Activated naive CD8-positive, alpha-beta T cell treated with anti-CD3 and anti-CD28 coated beads for 36 hours (primary cell): ENCODE measurements around the gene TTC32. TPM values are rescaled to one million over a fixed set of nuclear protein-coding genes. Genes with fewer than 3 reads are reported as not detected.
A peak's percentile ranks its signal among the peaks of the same experiment; 100 is the strongest.

Experiments
- DNase-seq: peaks from one replicate; pipeline ENCODE4 v3.0.0; 2021
- H3K27ac Mint-ChIP-seq: one replicate; pipeline ENCODE4 v1.8.0; 2022; ENCODE audit warnings: mild to moderate bottlenecking, moderate library complexity, mixed read lengths
- H3K27me3 Mint-ChIP-seq: one replicate; pipeline ENCODE4 v1.8.0; 2022; ENCODE audit warnings: mild to moderate bottlenecking, mixed read lengths
- H3K36me3 Mint-ChIP-seq: one replicate; pipeline ENCODE4 v1.8.0; 2021; ENCODE audit warnings: mild to moderate bottlenecking, mixed read lengths
- H3K4me1 Mint-ChIP-seq: one replicate; pipeline ENCODE4 v1.8.0; 2021; ENCODE audit warnings: mixed read lengths
- H3K4me3 Mint-ChIP-seq: one replicate; pipeline ENCODE4 v1.8.0; 2022; ENCODE audit warnings: mild to moderate bottlenecking, moderate library complexity, mixed read lengths
- H3K9me3 Mint-ChIP-seq: one replicate; pipeline ENCODE4 v1.8.0; 2022; ENCODE audit warnings: mixed read lengths
- total RNA-seq, 2 experiments: library from RNA; stranded (reverse); gene quantifications; one replicate each; pipeline ENCODE4 v1.2.3, GENCODE V29; 2021

TTC32 gene
- total RNA-seq, 2 experiments from 2014 or later: 14.9 to 15.3 TPM

DNA sequence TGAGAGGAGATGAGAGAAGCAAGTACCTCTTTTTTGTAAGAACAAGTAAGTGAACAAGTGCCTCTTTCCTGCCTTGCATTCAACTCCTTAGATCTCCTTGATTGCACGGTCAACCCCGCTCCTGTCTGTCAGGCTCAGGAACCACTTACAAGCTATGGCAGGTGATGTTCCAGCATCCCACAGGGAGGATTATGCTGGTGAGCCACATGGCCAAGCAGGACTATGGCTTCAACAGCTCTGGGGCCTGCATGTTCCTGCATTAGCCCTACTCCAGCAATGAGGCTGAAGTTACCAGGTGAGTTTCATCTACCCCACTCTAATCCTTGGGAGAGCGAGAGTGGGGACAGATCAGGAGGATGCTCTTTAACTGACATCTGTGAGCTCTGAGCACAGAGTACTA, 29.5 kb downstream of the TTC32 start:
- DNase-seq: no peak
- H3K27ac Mint-ChIP-seq: no peak overlapping the region
- H3K4me1 Mint-ChIP-seq: peaks cover 19% of the 10 kb centered on the region
- H3K27me3 Mint-ChIP-seq: no peaks in the 10 kb centered on the region
- H3K36me3 Mint-ChIP-seq: peaks cover 16% of the 10 kb centered on the region
- H3K4me3 Mint-ChIP-seq: no peak overlapping the region
- no peaks in the 10 kb centered on the region for H3K9me3 Mint-ChIP-seq

DNA sequence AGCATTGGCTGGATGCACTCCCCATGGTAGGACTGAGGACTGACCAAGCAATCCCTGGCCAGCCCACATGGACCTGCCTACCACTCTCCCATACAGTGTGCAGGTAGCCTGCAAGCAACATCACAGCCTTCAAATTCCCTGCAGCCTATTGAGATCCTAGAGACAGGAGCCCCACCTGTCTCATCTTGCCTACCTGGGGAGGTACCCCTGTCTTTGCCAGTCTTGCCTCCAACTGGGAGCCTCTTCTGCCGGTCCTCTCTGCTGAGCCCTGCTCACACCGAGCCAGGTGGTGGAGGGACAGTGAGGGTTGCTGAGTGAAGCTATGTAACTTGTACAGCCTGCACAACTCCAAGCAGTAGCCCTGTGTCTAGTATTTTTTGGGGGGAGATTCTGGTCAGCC, 29.9 kb downstream of the TTC32 start:
- Mint-ChIP-seq H3K4me3 (no peak overlapping the region), H3K27me3 (no peaks in the 10 kb centered on the region), H3K9me3 (no peaks in the 10 kb centered on the region), H3K4me1 (peaks cover 19% of the 10 kb centered on the region), H3K27ac (no peak overlapping the region), H3K36me3 (peaks cover 14% of the 10 kb centered on the region)
- no peak for DNase-seq

DNA sequence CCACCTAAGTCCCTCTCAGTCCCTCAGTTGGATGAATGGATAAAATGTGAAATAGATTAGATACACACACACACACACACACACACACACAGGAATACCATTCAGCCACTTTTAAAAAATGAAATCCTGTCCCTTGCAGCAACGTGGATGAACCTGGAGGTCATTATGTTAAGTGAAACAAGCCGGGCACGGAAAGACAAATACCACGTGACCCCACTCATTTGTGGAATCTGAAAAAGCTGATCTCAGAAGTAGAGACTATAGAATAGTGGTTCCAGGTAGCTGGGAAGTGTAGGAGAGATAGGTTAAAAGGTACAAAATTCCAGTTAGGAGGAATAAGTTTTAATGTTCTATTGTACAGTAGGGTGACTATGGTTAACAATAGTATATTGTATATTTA, 31.0 kb downstream of the TTC32 start:
- no peak for DNase-seq
- H3K27me3 Mint-ChIP-seq: no peaks in the 10 kb centered on the region
- H3K27ac Mint-ChIP-seq: no peak overlapping the region
- H3K9me3 Mint-ChIP-seq: no peaks in the 10 kb centered on the region
- peaks cover 18% of the 10 kb centered on the region for H3K4me1 Mint-ChIP-seq
- peaks cover 11% of the 10 kb centered on the region for H3K36me3 Mint-ChIP-seq
- no peak overlapping the region for H3K4me3 Mint-ChIP-seq

DNA sequence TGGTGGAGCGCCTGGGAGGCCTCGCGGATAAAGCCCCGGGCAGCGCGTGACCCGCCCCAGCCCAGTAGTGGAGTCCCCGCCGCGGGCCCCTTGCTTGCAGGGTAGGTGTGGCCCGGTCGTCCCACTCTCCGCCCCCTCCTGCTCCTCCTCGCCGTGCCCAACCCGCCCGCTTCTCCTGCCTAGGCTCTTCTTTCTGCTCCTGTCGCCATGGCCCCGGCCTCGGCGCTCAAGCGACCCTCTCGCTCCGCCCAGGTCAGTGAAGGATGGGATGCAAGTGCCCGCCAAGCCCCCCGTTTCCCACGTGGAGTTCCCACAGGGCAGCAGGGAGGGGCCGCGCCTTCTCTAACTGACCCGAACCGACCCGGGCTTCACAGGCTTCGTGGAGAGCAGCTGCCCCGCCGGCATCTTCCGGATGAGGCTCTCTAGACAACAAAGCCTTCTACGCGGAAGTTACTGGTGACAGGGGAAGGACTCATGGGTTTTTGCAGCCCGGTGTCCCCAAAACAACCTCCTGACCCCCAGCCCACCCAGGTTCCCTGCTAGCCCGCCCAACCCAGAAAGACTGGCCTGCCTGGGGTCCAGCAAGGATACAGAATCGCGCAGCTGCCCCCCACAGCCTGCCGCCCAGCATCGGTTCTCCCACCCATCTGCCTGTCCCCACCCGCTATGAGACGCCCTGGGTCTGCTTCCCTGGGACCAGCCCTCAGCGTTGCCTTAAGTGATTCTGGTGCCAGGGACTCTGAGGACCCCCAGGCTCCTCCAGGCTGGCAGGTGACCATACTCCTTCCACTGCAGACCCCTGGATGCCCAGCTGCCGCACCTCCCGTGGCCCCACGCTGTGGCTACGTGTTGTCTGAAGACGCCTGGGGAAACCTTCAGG, 32.8 kb downstream of the TTC32 start:
- peak overlapping the region; percentile 86 for H3K4me3 Mint-ChIP-seq
- H3K27ac Mint-ChIP-seq: peak overlapping the region; percentile 87
- H3K36me3 Mint-ChIP-seq: peaks cover 9% of the 10 kb centered on the region
- no peaks in the 10 kb centered on the region for H3K27me3 Mint-ChIP-seq
- peak; percentile 69 for DNase-seq
- H3K9me3 Mint-ChIP-seq: no peaks in the 10 kb centered on the region
- H3K4me1 Mint-ChIP-seq: peaks cover 25% of the 10 kb centered on the region

DNA sequence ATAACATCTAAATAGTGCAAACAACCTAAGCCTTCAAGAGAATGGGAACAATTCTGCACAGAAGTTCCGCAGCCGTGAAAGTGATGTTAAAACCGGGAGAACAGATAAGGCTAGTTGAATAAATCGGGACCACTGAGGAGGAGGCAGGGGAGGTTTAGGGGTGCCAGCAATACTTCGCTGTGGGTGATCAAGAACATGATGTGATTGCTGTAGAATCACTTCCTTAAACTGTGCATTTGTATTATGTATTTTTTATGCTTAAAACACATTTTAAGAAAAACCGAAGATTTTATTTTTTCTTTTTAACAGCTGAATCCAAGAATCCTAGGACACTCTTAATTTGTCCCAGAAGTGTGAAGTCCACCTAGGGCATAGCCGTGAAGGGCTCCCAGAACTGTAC, 33.6 kb downstream of the TTC32 start:
- peak overlapping the region; percentile 86 for H3K4me3 Mint-ChIP-seq
- peak overlapping the region; percentile 56 for H3K27ac Mint-ChIP-seq
- H3K4me1 Mint-ChIP-seq: peaks cover 30% of the 10 kb centered on the region
- H3K9me3 Mint-ChIP-seq: no peaks in the 10 kb centered on the region
- H3K36me3 Mint-ChIP-seq: peaks cover 9% of the 10 kb centered on the region
- no peaks in the 10 kb centered on the region for H3K27me3 Mint-ChIP-seq
- no peak for DNase-seq

DNA sequence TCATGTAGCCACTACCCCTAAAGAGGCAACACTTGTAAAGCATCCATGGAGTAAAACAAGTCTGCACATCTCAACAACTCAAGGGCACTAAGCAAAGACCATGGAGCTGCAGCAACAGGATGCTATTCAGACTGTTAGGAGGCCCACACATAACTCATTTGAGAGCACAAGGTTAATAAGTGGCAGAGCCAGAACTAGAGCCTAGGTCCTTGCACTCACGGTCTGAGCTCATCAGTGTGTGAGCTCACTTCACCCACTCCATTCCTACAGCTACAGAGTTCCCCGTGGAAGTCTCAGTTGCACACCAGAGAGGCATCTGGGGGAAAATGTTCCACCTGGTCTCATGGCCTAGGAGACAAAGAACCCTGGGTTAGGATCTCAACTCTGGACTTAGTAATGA, 35.0 kb downstream of the TTC32 start:
- Mint-ChIP-seq H3K27me3 (no peaks in the 10 kb centered on the region), H3K27ac (no peak overlapping the region), H3K36me3 (peaks cover 5% of the 10 kb centered on the region), H3K4me1 (peaks cover 30% of the 10 kb centered on the region), H3K9me3 (no peaks in the 10 kb centered on the region), H3K4me3 (no peak overlapping the region)
- no peak for DNase-seq

DNA sequence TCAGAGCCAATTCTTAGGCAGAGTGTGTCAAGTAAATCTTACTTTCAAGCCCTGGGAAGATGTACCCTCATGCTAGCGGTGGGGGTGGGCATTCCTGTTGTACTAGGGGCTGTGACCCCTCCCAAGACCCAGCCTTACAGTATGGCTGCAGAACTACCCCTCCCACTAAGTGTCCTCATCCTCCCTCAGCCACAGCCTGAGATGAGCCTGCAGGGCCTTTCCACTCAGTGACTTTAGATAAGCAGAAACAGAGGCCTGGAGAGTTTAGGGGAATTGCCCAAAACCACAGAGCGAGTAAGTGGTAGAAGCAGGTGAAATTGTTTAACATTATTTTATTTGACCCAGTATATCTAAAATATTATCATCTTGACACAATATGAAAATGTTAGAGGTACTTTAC, 36.6 kb downstream of the TTC32 start:
- Mint-ChIP-seq H3K36me3 (peaks cover 5% of the 10 kb centered on the region), H3K9me3 (no peaks in the 10 kb centered on the region), H3K4me3 (no peak overlapping the region), H3K27me3 (no peaks in the 10 kb centered on the region), H3K27ac (no peak overlapping the region), H3K4me1 (peaks cover 29% of the 10 kb centered on the region)
- peak; percentile 7 for DNase-seq

DNA sequence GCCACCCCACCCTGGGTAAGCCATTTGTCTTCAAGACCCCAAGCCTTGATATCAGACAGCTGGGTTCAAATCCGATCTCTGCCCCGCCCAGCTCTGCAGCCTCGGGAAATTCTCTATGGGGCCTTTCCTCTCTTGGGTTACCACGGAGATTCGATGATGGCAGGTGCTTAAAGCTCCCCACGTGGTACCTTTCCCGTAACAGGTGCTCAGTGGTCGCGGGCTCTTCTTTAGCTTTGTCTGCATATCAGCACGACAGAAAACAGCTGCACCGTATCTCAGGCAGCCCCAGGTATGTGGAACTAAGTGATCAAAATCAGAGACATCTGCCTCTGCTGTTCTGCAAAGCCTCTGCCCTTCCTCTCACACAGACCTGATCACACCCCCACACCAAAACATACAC, 37.4 kb downstream of the TTC32 start:
- DNase-seq: no peak
- peaks cover 23% of the 10 kb centered on the region for H3K4me1 Mint-ChIP-seq
- peaks cover under 1% of the 10 kb centered on the region for H3K36me3 Mint-ChIP-seq
- H3K27ac Mint-ChIP-seq: no peak overlapping the region
- no peaks in the 10 kb centered on the region for H3K27me3 Mint-ChIP-seq
- H3K4me3 Mint-ChIP-seq: no peak overlapping the region
- H3K9me3 Mint-ChIP-seq: no peaks in the 10 kb centered on the region

DNA sequence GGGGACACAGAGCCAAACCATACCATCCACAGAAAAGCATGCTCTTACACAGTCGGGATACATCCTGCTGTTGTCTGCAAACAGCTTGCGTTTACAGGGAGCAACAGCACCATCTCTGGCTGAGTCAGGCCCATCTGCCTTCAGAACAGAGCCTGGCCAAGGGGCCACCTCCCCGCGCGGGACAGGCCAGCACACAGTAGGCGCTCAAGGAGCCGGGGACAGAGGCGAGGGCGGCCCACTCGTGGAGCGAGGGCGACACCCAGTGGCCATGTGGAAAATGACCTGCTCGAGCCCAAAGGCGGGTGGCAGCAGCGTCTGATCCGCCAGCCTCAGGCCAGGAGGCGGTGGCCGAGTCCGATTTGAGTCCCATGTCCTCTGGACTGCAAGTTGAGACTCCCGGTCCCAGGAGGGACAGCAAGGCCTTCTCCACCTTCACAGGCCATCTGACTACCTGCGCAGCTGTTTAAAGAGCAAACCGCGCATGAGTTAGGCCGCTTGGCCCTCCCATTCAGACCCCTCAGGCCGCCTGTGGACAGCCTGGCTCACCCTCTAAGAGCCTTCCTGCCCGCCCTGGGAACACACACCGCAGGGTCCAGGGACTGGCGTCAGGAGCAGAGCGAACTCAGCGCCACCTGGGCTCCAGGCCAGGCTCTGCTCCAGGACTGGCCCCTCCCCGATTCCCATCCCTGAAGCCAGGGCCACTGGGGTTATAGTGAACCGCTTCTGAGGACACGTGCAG, 38.3 kb downstream of the TTC32 start:
- no peaks in the 10 kb centered on the region for H3K9me3 Mint-ChIP-seq
- no peaks in the 10 kb centered on the region for H3K27me3 Mint-ChIP-seq
- H3K4me1 Mint-ChIP-seq: peaks cover 19% of the 10 kb centered on the region
- no peak overlapping the region for H3K4me3 Mint-ChIP-seq
- H3K27ac Mint-ChIP-seq: no peak overlapping the region
- peak; percentile 60 for DNase-seq
- H3K36me3 Mint-ChIP-seq: no peaks in the 10 kb centered on the region

DNA sequence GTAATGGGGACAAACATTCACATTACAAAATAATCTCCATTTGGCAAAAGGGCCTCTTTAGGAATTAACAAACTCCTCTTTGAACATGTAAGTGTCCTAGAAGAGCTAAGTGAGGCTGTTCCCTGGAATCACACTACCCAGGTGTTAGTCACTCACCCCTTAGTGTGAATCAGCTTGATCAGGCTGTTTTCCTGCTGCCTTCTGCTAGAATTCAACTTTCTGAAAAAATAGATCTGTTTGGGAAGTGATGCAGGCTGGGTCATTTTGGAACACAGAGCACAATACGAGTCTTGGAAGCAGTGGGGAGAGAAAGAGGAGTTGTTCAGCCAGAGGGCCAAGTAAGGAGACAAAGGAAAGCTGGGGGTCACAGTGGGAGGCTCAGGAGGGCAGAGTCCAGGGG, 40.0 kb downstream of the TTC32 start:
- H3K27ac Mint-ChIP-seq: no peak overlapping the region
- H3K4me1 Mint-ChIP-seq: peaks cover 14% of the 10 kb centered on the region
- H3K4me3 Mint-ChIP-seq: no peak overlapping the region
- no peaks in the 10 kb centered on the region for H3K36me3 Mint-ChIP-seq
- no peaks in the 10 kb centered on the region for H3K9me3 Mint-ChIP-seq
- no peaks in the 10 kb centered on the region for H3K27me3 Mint-ChIP-seq
- DNase-seq: no peak

DNA sequence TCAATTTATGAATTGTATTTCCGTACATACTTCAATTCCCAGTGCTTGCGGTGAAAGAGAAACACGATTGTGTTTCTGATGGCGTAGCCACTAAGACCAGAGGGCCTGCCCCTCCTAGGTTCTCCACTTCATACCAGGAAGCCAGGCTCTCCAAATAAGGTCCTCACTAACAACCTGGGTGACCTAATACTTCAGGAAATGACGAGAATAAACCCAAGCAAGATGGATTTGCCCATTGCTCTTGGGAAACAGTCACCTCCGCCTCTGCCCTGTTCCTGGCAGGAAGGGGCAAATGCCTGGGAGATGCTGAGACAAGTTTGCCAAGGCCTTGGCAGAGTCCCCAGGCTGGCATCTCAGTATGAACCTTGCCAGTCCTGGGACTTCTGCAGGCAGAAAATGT, 41.8 kb downstream of the TTC32 start:
- Mint-ChIP-seq H3K4me1 (peaks cover 9% of the 10 kb centered on the region), H3K27ac (no peak overlapping the region), H3K4me3 (no peak overlapping the region), H3K27me3 (no peaks in the 10 kb centered on the region), H3K36me3 (no peaks in the 10 kb centered on the region), H3K9me3 (no peaks in the 10 kb centered on the region)
- DNase-seq: no peak

DNA sequence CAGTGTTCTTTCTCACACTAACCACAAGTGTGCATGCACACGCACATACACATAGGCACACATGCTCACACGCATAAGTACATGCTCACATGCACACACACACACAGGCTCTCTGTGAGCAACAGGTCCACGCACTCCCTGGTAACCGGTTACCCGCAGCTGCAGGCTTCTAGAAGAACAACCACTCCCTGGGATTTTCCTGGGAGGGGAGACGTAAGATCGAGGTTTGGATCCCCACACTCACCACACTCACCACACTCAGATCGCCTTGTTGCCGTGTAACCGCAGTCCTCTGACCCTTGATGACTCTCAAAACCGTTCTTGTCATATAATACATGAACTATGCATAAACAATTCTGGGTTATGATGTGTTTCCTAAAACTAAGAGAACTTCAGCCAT, 42.2 kb downstream of the TTC32 start:
- no peak for DNase-seq
- H3K27me3 Mint-ChIP-seq: no peaks in the 10 kb centered on the region
- peaks cover 5% of the 10 kb centered on the region for H3K4me1 Mint-ChIP-seq
- H3K9me3 Mint-ChIP-seq: no peaks in the 10 kb centered on the region
- H3K27ac Mint-ChIP-seq: no peak overlapping the region
- no peak overlapping the region for H3K4me3 Mint-ChIP-seq
- no peaks in the 10 kb centered on the region for H3K36me3 Mint-ChIP-seq

DNA sequence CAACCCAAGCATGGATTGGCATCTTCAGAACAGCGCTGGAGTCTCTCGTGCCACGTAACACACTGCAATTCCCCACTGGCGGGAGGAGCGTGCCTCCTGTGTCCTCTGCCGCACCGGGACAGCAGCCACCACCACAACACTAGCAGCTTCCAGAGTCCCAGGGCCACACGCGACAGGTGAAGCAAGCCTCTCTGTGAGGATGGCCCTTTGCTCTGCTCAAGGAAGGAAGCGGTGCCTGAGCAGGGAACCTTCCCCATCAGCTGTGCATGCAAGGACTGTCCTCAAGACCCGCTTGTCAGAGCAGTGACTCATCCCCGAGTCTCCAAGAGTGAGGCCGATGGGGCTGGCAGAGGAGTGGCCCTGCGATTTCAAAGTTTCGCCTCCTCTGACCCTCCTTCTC, 44.0 kb downstream of the TTC32 start:
- DNase-seq: no peak
- H3K9me3 Mint-ChIP-seq: no peaks in the 10 kb centered on the region
- H3K4me3 Mint-ChIP-seq: no peak overlapping the region
- H3K36me3 Mint-ChIP-seq: no peaks in the 10 kb centered on the region
- no peaks in the 10 kb centered on the region for H3K27me3 Mint-ChIP-seq
- H3K4me1 Mint-ChIP-seq: no peaks in the 10 kb centered on the region
- H3K27ac Mint-ChIP-seq: no peak overlapping the region

DNA sequence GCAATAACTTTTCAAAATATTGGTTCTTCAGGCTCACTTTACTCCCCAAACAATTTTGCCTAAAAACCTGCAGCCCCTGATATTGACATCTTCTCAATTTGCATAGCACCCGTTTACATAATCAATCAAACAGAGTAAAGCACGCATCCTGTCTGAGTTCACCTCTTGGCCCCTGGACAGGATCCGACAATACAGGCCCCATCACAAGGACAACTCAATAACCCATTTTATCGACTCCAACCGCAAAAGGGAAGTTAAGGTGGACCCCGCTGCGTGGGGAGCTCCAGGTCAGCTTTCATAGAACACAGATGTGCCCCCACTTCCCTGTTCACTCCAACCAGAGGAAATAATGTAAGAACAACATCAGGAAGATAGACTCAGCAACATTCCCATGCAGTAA, 44.7 kb downstream of the TTC32 start:
- H3K4me3 Mint-ChIP-seq: no peak overlapping the region
- H3K27ac Mint-ChIP-seq: no peak overlapping the region
- no peaks in the 10 kb centered on the region for H3K9me3 Mint-ChIP-seq
- no peak for DNase-seq
- H3K4me1 Mint-ChIP-seq: no peaks in the 10 kb centered on the region
- H3K36me3 Mint-ChIP-seq: no peaks in the 10 kb centered on the region
- H3K27me3 Mint-ChIP-seq: no peaks in the 10 kb centered on the region

DNA sequence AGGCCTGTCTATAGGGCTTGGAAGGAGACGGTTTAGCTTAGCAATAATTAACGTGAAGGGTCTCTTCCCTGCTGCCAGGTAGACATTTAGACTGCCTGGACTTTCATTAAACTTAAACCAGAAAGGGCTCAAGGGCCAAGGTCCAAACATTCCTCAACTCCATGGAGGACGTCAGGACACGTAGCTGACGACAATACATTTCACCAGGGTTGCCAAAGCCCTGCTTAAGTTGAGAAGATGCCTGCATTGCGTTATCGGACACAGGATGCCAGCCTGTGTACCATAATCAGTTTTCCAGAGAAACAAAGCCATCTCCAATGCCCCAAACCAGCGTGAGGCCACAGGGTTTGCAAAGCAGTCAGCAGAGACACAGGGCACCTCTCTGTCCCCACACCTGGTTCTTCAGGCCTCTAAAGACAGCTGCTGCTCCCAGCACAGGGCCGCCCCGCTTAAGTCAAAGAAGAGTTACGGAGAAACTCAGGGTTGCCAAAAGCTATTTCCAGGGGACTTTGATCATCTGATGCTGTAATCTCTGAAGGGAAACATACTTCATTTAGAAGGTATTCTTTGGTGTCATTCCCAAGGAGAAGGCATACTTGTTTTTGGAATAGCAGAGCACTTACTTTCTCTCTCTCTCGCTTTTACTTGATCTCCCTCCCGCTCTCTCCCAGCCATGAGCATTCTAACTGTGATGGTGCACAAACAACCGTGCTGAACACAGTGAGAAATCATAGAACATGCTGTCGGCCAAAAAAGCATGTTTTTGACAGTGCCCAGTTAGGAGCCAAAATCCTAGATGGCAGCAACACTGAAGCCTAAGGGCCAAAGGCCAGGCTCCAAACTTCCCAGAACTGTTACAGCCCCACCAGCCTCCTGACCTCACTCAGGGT, 46.0 kb downstream of the TTC32 start:
- H3K36me3 Mint-ChIP-seq: no peaks in the 10 kb centered on the region
- H3K4me3 Mint-ChIP-seq: no peak overlapping the region
- no peak for DNase-seq
- H3K9me3 Mint-ChIP-seq: no peaks in the 10 kb centered on the region
- no peaks in the 10 kb centered on the region for H3K27me3 Mint-ChIP-seq
- H3K4me1 Mint-ChIP-seq: no peaks in the 10 kb centered on the region
- H3K27ac Mint-ChIP-seq: no peak overlapping the region
